OCI-LY7 (cell line): Measurements from ENCODE around the gene HLA-B. TPM values are rescaled to one million over a fixed set of nuclear protein-coding genes. Genes with fewer than 3 reads are reported as not detected.

Experiments used
- BruUV-seq: library from RNA; stranded (reverse); fragments of 400-500 nt; replicated peaks from 2 replicates; lab custom pipeline; 2021; lab: Mats Ljungman, UMichigan
- CTCF ChIA-PET: fragments of 300-600 bp; sonication (Branson Sonifier 250); formaldehyde crosslinking; loops from one replicate; lab custom pipeline; 2022; ENCODE audit warnings: antibody characterized with exemption; ENCODE audit not compliant: unreplicated experiment; lab: Charles Lee
- POLR2A ChIA-PET: fragments of 300-600 bp; sonication (Branson Sonifier 250); formaldehyde crosslinking; loops from one replicate; lab custom pipeline; 2022; ENCODE audit warnings: antibody characterized with exemption; lab: Charles Lee
- DNase-seq: peaks from one replicate; pipeline ENCODE4 v3.0.0-alpha.2; 2015; ENCODE audit warnings: low spot score
- H2AFZ ChIP-seq: fragments of 200-600 bp; sonication (generic), shearing (Covaris generic); 2 replicates; pipeline ENCODE4 v1.6.1; 2014; ENCODE audit warnings: mild to moderate bottlenecking, antibody characterized with exemption, low read length, moderate library complexity
- H3K27ac ChIP-seq: fragments of 200-600 bp; sonication (generic); 2 replicates; pipeline ENCODE4 v1.5.1; 2014; ENCODE audit warnings: mixed run types, low read depth, mild to moderate bottlenecking, moderate library complexity, low read length, inconsistent platforms; ENCODE audit not compliant: poor library complexity, severe bottlenecking
- H3K36me3 ChIP-seq: fragments of 200-600 bp; sonication (generic); 2 replicates; pipeline ENCODE4 v1.6.1; 2014; ENCODE audit warnings: mild to moderate bottlenecking, antibody characterized with exemption, low read length, moderate library complexity, mixed read lengths; ENCODE audit not compliant: insufficient read depth
- H3K4me1 ChIP-seq: fragments of 200-600 bp; sonication (generic); 2 replicates; pipeline ENCODE4 v1.5.1; 2014; ENCODE audit warnings: mild to moderate bottlenecking, low read length; ENCODE audit not compliant: insufficient read depth, poor library complexity, severe bottlenecking
- H3K4me2 ChIP-seq: fragments of 200-600 bp; sonication (generic); 2 replicates; pipeline ENCODE4 v1.6.1; 2014; ENCODE audit warnings: mild to moderate bottlenecking, low read length
- H3K4me3 ChIP-seq: fragments of 200-600 bp; sonication (generic); 2 replicates; pipeline ENCODE4 v1.5.1; 2014; ENCODE audit warnings: mild to moderate bottlenecking, low read depth, low read length; ENCODE audit not compliant: poor library complexity, severe bottlenecking
- H3K79me2 ChIP-seq: fragments of 200-600 bp; sonication (generic); 2 replicates; pipeline ENCODE4 v1.6.1; 2016; ENCODE audit warnings: low read depth, mild to moderate bottlenecking, low read length, moderate library complexity, mixed read lengths; ENCODE audit not compliant: insufficient read depth
- H3K9me2 ChIP-seq: fragments of 200-600 bp; sonication (generic); 2 replicates; pipeline ENCODE4 v1.6.1; 2016; ENCODE audit warnings: mild to moderate bottlenecking, low read length, mixed read lengths; ENCODE audit not compliant: insufficient read depth
- H3K9me3 ChIP-seq: fragments of 200-600 bp; sonication (generic); 2 replicates; pipeline ENCODE4 v1.6.1; 2014; ENCODE audit warnings: mild to moderate bottlenecking, mixed run types, low read length, mixed read lengths
- H4K20me1 ChIP-seq: fragments of 200-600 bp; sonication (generic); 2 replicates; pipeline ENCODE4 v1.6.1; 2014; ENCODE audit warnings: mild to moderate bottlenecking, antibody characterized with exemption, low read length, moderate library complexity, mixed read lengths; ENCODE audit not compliant: insufficient read depth
- EZH2phosphoT487 ChIP-seq: fragments of 200-600 bp; sonication (generic); IDR thresholded peaks from 2 replicates; pipeline ENCODE4 v1.6.1; 2018; ENCODE audit warnings: low read depth, borderline replicate concordance, mild to moderate bottlenecking, mixed run types, antibody characterized with exemption, low read length, moderate library complexity, mixed read lengths
- intact Hi-C: fragments of 100-400 bp; cut with micrococcal nuclease; formaldehyde crosslinking; loops from one replicate; pipeline ENCODE4 v1.10.0; 2022; ENCODE audit not compliant: unreplicated experiment
- total RNA-seq, 2 experiments: library from RNA; depleted of rRNA in 1 of 2; stranded (reverse); fragments of >200 nt in 1 of 2; shearing (Covaris generic) in 1 of 2; gene quantifications; 2 replicates each; pipeline ENCODE4 v1.2.3, GENCODE V29; 2014 to 2022
- TF ChIP-seq, protein P1 (sequence below): fragments of 200-600 bp; sonication (generic); conservative IDR thresholded peaks from 2 replicates; pipeline ENCODE4 v1.5.1; 2014; ENCODE audit warnings: mild to moderate bottlenecking, antibody characterized with exemption, low read length, moderate library complexity, mixed read lengths

HLA-B gene
- total RNA-seq, 2 experiments from 2014 or later = 238 to 258 TPM

DNA sequence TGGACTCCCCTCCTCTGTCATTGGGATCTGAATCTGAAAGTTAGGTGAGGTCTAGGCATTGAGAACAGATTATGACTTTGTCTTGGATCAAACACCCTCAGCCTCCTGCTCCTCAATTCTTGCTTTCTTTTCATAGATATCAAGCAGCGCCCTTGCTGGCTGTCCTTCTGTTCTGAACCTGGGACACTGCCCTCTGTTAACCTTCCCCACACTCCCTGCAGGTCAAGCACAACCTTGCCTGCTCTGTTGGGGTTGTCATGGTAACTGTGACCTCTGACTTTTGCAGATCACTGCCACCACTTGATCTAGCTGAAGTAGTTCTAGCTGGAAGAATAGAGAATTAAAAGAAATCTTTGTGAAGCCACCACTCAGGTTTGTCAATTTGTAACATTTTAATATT lies 30.0 kb upstream of the HLA-B start:
- H3K9me2 ChIP-seq = no peaks in the 10 kb centered on the region
- H3K27ac ChIP-seq = no peak overlapping the region
- no TSS peak for BruUV-seq
- no peaks in the 10 kb centered on the region for H3K36me3 ChIP-seq
- no peaks in the 10 kb centered on the region for H3K9me3 ChIP-seq
- H4K20me1 ChIP-seq = no peaks in the 10 kb centered on the region
- DNase-seq = no peak
- no peaks in the 10 kb centered on the region for H3K79me2 ChIP-seq
- TF ChIP-seq EZH2phosphoT487 = no peak
- TF ChIP-seq, protein P1, sequence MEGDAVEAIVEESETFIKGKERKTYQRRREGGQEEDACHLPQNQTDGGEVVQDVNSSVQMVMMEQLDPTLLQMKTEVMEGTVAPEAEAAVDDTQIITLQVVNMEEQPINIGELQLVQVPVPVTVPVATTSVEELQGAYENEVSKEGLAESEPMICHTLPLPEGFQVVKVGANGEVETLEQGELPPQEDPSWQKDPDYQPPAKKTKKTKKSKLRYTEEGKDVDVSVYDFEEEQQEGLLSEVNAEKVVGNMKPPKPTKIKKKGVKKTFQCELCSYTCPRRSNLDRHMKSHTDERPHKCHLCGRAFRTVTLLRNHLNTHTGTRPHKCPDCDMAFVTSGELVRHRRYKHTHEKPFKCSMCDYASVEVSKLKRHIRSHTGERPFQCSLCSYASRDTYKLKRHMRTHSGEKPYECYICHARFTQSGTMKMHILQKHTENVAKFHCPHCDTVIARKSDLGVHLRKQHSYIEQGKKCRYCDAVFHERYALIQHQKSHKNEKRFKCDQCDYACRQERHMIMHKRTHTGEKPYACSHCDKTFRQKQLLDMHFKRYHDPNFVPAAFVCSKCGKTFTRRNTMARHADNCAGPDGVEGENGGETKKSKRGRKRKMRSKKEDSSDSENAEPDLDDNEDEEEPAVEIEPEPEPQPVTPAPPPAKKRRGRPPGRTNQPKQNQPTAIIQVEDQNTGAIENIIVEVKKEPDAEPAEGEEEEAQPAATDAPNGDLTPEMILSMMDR = no peak
- no peak overlapping the region for H3K4me2 ChIP-seq
- H2AFZ ChIP-seq = no peak overlapping the region
- H3K4me3 ChIP-seq = no peak overlapping the region
- no peaks in the 10 kb centered on the region for H3K4me1 ChIP-seq
- POLR2A ChIA-PET = interaction anchor here (0.6 kb wide), 1 partner anchor 976 kb away, joined by 3 read pairs; no protein-coding TSS in a partner anchor
- CTCF ChIA-PET = no interaction called here
- intact Hi-C loops = no loop called here

DNA sequence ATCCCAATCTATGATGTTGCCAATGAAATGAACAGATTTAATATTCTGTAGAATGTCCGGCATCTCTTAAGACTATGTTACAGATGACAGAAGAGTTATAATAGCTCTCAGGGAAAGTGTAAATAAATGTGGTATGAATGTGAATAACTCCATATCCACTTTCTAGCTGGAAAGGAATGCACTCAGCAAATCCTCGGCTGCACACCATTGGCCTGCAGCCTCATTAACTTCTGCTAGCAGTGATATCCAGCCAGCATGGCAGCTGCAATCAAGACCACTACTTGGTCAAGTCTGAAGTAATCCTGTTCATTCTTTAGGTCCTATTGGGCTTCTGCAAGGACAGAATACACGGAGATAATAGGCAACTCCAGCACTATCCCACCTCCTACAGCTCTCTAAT lies 29.1 kb upstream of the HLA-B start:
- no peak for TF ChIP-seq EZH2phosphoT487
- TF ChIP-seq, protein P1 = no peak
- BruUV-seq = no TSS peak
- H3K36me3 ChIP-seq = no peaks in the 10 kb centered on the region
- no peaks in the 10 kb centered on the region for H3K9me2 ChIP-seq
- no peak overlapping the region for H3K4me3 ChIP-seq
- intact Hi-C loops = no loop called here
- H3K9me3 ChIP-seq = no peaks in the 10 kb centered on the region
- no peaks in the 10 kb centered on the region for H4K20me1 ChIP-seq
- no peak overlapping the region for H2AFZ ChIP-seq
- H3K27ac ChIP-seq = no peak overlapping the region
- DNase-seq = no peak
- CTCF ChIA-PET = no interaction called here
- POLR2A ChIA-PET = no interaction called here
- no peaks in the 10 kb centered on the region for H3K79me2 ChIP-seq
- no peaks in the 10 kb centered on the region for H3K4me1 ChIP-seq
- no peak overlapping the region for H3K4me2 ChIP-seq

DNA sequence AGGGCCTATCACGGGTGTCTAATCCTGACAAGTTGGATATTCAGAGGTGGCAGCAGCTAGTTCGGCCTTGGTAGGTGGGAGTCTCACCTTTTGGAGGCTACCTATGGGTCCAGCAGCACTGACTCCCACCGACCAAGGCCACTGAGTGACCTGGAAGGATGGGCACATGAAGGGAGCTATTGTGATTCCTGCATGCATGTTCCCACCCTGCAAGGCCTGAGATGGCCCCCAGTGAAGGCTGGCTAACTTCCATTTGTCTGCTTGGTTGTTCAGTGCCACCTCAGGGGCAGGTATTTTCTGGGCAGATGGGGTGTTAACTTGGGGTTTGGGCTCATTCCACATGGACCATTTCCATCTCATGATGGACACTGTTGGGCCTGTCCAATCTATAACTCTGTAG lies 28.1 kb upstream of the HLA-B start:
- intact Hi-C loops = no loop called here
- TF ChIP-seq, protein P1 = no peak
- TF ChIP-seq EZH2phosphoT487 = no peak
- POLR2A ChIA-PET = no interaction called here

More for the DNA sequence above, 28.1 kb upstream of the HLA-B start:
- H3K27ac ChIP-seq = no peak overlapping the region
- no peak overlapping the region for H2AFZ ChIP-seq
- H3K4me1 ChIP-seq = no peaks in the 10 kb centered on the region
- BruUV-seq = no TSS peak
- no peaks in the 10 kb centered on the region for H4K20me1 ChIP-seq
- H3K79me2 ChIP-seq = no peaks in the 10 kb centered on the region
- no peaks in the 10 kb centered on the region for H3K36me3 ChIP-seq
- DNase-seq = no peak
- no peaks in the 10 kb centered on the region for H3K9me2 ChIP-seq
- CTCF ChIA-PET = no interaction called here
- H3K9me3 ChIP-seq = no peaks in the 10 kb centered on the region
- no peak overlapping the region for H3K4me3 ChIP-seq
- no peak overlapping the region for H3K4me2 ChIP-seq
